ENCODE measurements around the gene AFG1L.
"Not testable (repeated sequence)": the region's sequence is repeated elsewhere in the genome, so short reads cannot be mapped to it uniquely, and the experiment has no call there.

The AFG1L gene

GRCh38 chr6:108291091-108291490 lies 3.8 kb upstream of the AFG1L start:
- DNase-seq: no peak

GRCh38 chr6:108292561-108292960 lies 2.3 kb upstream of the AFG1L start:
- DNase-seq: not testable (repeated sequence)

GRCh38 chr6:108293527-108294296 lies 1.1 kb upstream of the AFG1L start:
- no peak for DNase-seq

GRCh38 chr6:108294297-108294726 lies 542 bp upstream of the AFG1L start:
- no peak for DNase-seq

- DNase-seq: no peak
Observed at GRCh38 chr6:108295676-108296075, 822 bp downstream of the AFG1L start.

- DNase-seq: no peak
Observed at GRCh38 chr6:108302386-108302785, 7.5 kb downstream of the AFG1L start.

- DNase-seq: no peak
Observed at GRCh38 chr6:108304646-108305045, 9.8 kb downstream of the AFG1L start.

GRCh38 chr6:108308641-108309040 lies 13.8 kb downstream of the AFG1L start:
- DNase-seq: not testable (repeated sequence)

GRCh38 chr6:108309844-108310243 lies 15.0 kb downstream of the AFG1L start:
- no peak for DNase-seq

GRCh38 chr6:108312605-108313004 lies 17.8 kb downstream of the AFG1L start:
- DNase-seq: no peak

GRCh38 chr6:108321253-108321747 lies 26.4 kb downstream of the AFG1L start:
- DNase-seq: no peak

- DNase-seq: no peak
Observed at GRCh38 chr6:108322728-108323127, 27.9 kb downstream of the AFG1L start.

- DNase-seq: no peak
Observed at GRCh38 chr6:108323710-108324466, 29.0 kb downstream of the AFG1L start.

GRCh38 chr6:108330221-108330785 lies 35.4 kb downstream of the AFG1L start:
- not testable (repeated sequence) for DNase-seq

- DNase-seq: no peak
Observed at GRCh38 chr6:108330806-108331205, 36.0 kb downstream of the AFG1L start.

GRCh38 chr6:108331982-108332381 lies 37.1 kb downstream of the AFG1L start:
- no peak for DNase-seq

- DNase-seq: no peak
Observed at GRCh38 chr6:108336971-108337370, 42.1 kb downstream of the AFG1L start.

- no peak for DNase-seq
Observed at GRCh38 chr6:108337721-108338120, 42.9 kb downstream of the AFG1L start.

- no peak for DNase-seq
Observed at GRCh38 chr6:108341372-108341771, 46.5 kb downstream of the AFG1L start.

GRCh38 chr6:108343894-108344293 lies 49.0 kb downstream of the AFG1L start:
- DNase-seq: no peak

GRCh38 chr6:108348655-108349349 lies 53.9 kb downstream of the AFG1L start:
- DNase-seq: peak in 1 of 2 donors; percentile 7

- no peak for DNase-seq
Observed at GRCh38 chr6:108350528-108350927, 55.7 kb downstream of the AFG1L start.

GRCh38 chr6:108353853-108354252 lies 59.0 kb downstream of the AFG1L start:
- no peak for DNase-seq
